ENCODE measurements around the gene DNMT1. TPM values are rescaled to one million over a fixed set of nuclear protein-coding genes. Genes with fewer than 3 reads are reported as not detected.

Gene DNMT1
- total RNA-seq, 1 experiment from 2014 or later: 227 TPM

DNA sequence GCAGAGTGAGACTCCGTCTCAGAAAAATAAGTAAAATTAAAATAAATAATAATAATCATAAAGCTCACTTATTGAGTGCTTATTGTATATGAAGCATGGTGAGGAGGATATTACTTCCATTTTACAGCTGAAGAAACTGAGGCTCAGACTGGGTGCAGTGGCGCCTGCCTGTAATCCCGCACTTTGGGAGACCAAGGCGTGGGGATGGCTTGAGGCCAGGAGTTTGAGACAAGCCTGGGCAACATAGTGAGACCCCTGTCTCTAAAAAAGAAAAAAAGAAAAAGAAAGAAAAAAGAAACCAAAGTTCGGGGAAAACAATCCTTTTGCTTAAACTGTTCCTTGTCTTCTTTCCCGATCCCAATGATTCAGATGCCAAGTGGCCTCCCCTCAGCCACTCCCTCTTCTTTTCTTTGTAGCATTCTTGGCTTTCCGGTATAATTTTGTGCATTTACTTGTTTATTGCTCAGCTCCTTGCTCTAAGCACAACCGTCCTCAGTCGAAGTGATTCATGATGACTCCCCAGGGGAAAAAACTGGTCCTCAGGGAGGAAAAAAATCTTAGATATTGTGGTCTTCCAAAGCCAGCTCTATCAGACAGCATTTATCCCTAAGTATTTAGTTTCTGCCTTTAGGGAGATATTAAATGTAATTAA, 74.1 kb downstream of the DNMT1 start:
- H3K4me1 ChIP-seq (ENCODE audit: insufficient read depth, low read length): no peaks in the 10 kb centered on the region
- TF ChIP-seq, protein P1, sequence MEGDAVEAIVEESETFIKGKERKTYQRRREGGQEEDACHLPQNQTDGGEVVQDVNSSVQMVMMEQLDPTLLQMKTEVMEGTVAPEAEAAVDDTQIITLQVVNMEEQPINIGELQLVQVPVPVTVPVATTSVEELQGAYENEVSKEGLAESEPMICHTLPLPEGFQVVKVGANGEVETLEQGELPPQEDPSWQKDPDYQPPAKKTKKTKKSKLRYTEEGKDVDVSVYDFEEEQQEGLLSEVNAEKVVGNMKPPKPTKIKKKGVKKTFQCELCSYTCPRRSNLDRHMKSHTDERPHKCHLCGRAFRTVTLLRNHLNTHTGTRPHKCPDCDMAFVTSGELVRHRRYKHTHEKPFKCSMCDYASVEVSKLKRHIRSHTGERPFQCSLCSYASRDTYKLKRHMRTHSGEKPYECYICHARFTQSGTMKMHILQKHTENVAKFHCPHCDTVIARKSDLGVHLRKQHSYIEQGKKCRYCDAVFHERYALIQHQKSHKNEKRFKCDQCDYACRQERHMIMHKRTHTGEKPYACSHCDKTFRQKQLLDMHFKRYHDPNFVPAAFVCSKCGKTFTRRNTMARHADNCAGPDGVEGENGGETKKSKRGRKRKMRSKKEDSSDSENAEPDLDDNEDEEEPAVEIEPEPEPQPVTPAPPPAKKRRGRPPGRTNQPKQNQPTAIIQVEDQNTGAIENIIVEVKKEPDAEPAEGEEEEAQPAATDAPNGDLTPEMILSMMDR (conservative IDR thresholded peaks at IDR 0.05): no peak
- H3K4me1 Mint-ChIP-seq: peaks cover 4 to 6% of the 10 kb centered on the region in 2 experiments; a peak in 2 of 4 replicates
- no peak overlapping the region for H2AFZ ChIP-seq (ENCODE audit: low read length)
- H2AK5ac ChIP-seq (ENCODE audit: insufficient read length, low read length): no peak overlapping the region
- H3K79me2 ChIP-seq (ENCODE audit: insufficient read depth, low read length): peaks cover 3% of the 10 kb centered on the region; the same call in 1 of the 2 replicates
- H3K9me3 ChIP-seq (ENCODE audit: control insufficient read depth, low read depth, low read length): no peaks in the 10 kb centered on the region
- H4K91ac ChIP-seq (ENCODE audit: insufficient read length, low read depth, low read length): no peak overlapping the region
- no peak overlapping the region for H3K9ac ChIP-seq (ENCODE audit: extremely low read depth, insufficient read length, low read length)
- no peaks in the 10 kb centered on the region; the same call in 1 of the 2 replicates for H3K27me3 Mint-ChIP-seq (ENCODE audit: low read depth)
- H3K14ac ChIP-seq (ENCODE audit: insufficient read depth, low read length): no peak overlapping the region
- H3T11ph ChIP-seq (ENCODE audit: low read length): no peak overlapping the region
- no peak overlapping the region for H2BK120ac ChIP-seq (ENCODE audit: low read depth, low read length, poor library complexity, severe bottlenecking)
- H3K4ac ChIP-seq (ENCODE audit: low read depth, low read length): no peak overlapping the region
- no peaks in the 10 kb centered on the region for H3K79me1 ChIP-seq (ENCODE audit: insufficient read depth, low read depth, low read length, poor library complexity, severe bottlenecking)
- no peak for DNase-seq
- no peak overlapping the region for H2BK12ac ChIP-seq (ENCODE audit: insufficient read length, low read depth, low read length)
- H3K4me2 ChIP-seq (ENCODE audit: insufficient read depth, insufficient read length, low read length): no peak overlapping the region
- no peak overlapping the region for H3K27ac ChIP-seq (ENCODE audit: insufficient read length, low read depth, low read length)
- no peak overlapping the region for H2BK5ac ChIP-seq (ENCODE audit: insufficient read length, low read length)
- no peak overlapping the region for H3K23ac ChIP-seq (ENCODE audit: insufficient read length, low read depth, low read length)
- no peak overlapping the region for H3K27ac Mint-ChIP-seq
- no peaks in the 10 kb centered on the region for H3K27me3 ChIP-seq (ENCODE audit: insufficient read depth, low read length)
- H4K5ac ChIP-seq (ENCODE audit: insufficient read length, low read depth, low read length): no peak overlapping the region
- no peak overlapping the region for H2BK15ac ChIP-seq (ENCODE audit: low read depth, low read length)
- H3K36me3 Mint-ChIP-seq (ENCODE audit: insufficient read depth in 1 of 3, low read depth in 3 of 3): peaks cover 19 to 40% (median 34%) of the 10 kb centered on the region in 3 experiments
- H3K4me3 Mint-ChIP-seq: no peak overlapping the region
- WGBS (ENCODE audit: extremely low coverage, insufficient read length, low lambda C conversion rate): no CpG with 5 or more reads among the region's 9 CpGs
- H3K23me2 ChIP-seq (ENCODE audit: insufficient read length, low read depth, low read length, poor library complexity, severe bottlenecking): peaks cover 6% of the 10 kb centered on the region
- no peak overlapping the region for H2BK20ac ChIP-seq (ENCODE audit: low read depth, low read length, poor library complexity, severe bottlenecking)
- no peak overlapping the region for H3K18ac ChIP-seq (ENCODE audit: insufficient read length, low read depth, low read length)
- no peaks in the 10 kb centered on the region for H4K20me1 ChIP-seq (ENCODE audit: control insufficient read depth, insufficient read depth, insufficient read length)
- peaks cover 0 to 3% of the 10 kb centered on the region in 2 experiments; a peak in 1 of 5 replicates for H3K9me3 Mint-ChIP-seq
- no peak overlapping the region for H4K8ac ChIP-seq (replicated peaks; ENCODE audit: insufficient read length, low read depth, low read length)
- H3K56ac ChIP-seq (ENCODE audit: insufficient read length, low read depth, low read length): no peak overlapping the region

All from H9 (cell line).